ENCODE data around the gene RFX4.
A peak's percentile ranks its signal among the peaks of the same experiment; 100 is the strongest.

The RFX4 gene

GRCh38 chr12:106758349-106759110 lies 175.7 kb downstream of the RFX4 start:
- H3K4me3 ChIP-seq (ENCODE audit: low read depth, low read length), result no peak overlapping the region

DNA sequence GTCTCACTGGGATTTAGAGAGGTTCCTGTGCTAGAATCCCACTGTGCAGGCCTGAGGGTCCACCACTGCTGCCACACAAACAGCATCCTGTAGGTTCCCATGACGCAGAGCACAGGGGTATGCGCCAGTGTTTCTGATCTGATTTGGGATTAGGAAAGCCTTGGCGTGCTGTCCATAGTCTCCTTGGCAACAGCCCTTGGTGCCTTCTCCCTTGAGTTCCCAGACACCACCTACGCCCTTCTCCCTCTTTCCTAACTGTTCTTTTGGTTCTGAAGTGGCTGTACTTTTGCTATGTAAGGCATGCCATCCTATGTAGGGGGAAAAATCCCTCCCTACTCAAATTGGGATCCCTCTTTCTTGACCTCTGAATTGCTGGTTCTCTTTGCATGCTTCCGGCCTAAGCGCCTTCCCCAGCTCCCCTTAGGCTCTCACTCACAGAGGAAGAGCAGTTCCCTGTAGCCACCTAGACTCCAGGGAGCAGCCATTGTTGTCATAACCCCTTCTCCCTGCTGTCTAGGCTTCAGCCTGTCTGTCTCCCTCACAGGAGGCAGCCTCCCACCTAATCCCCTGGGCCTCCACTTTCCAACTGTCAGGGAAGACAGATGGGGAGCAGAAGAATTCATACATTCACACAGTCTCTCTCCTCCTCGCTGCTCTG lies 176.9 kb downstream of the RFX4 start:
- no peak overlapping the region for H3K4me3 ChIP-seq (ENCODE audit: low read depth, low read length)

- no peak overlapping the region for H3K4me3 ChIP-seq (ENCODE audit: low read depth, low read length)
These were observed 177.4 kb downstream of the RFX4 start for GRCh38 chr12:106760184-106760531.

DNA sequence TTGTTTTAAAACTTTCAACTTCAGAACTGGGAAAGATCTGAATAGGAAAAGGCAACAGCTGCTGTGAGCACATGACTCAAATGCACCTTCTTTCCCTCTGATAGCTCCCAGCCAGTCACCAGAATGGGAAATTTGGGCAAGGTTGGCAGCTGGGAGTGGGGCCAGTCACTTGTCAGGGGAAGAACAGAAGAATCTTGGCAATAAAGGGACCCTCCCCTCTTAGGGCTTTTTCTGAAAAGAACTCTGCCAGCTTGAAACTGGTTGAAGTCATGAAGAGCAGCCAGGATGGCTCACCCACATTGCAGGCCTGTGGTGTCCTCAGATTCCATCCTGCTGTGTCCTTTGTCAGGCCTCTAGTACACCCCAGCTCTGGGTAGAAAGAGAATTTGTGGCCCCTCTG lies 181.4 kb downstream of the RFX4 start:
- H3K4me3 ChIP-seq (ENCODE audit: low read depth, low read length), result no peak overlapping the region

DNA sequence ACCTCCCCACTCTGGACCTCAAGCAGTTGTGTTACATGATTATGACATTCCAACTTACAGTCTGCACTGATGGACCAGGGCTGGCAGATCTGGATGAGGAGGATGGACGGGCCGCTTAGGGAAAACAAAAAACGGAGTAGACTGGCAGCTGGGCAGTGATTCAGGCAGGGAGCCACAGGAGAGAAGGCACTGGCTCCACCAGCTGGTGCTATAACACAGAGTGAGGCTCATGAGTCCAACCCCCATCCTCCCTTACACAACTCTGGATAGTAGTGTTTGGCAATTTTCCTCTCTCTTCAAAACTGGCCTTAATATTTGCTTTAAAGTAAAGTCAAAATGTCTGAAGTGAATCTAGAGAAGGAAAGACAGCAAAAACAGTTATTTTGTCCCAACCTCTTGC lies 181.9 kb downstream of the RFX4 start:
- H3K4me3 ChIP-seq (ENCODE audit: low read depth, low read length), result no peak overlapping the region

GRCh38 chr12:106766393-106766826 lies 183.6 kb downstream of the RFX4 start:
- H3K4me3 ChIP-seq (ENCODE audit: low read depth, low read length), result no peak overlapping the region

DNA sequence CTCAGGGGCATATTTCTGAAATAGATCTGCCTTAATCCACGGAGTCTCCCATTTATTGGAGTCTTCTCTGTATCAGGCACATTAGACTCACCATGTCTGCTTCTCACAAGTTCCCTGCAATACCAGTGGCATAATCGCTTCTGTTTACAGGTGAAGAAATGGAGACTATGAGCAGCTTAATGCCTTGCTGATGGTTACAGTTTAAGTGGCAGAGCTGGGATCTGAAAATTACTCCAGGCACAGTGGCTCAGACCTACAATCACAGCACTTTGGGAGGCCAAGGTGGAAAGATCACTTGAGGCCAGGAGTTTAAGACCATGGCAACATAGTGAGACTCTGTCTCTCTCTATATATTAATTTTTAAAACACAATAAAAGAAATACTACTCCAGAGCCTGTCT lies 184.4 kb downstream of the RFX4 start:
- H3K4me3 ChIP-seq (ENCODE audit: low read depth, low read length), result no peak overlapping the region

DNA sequence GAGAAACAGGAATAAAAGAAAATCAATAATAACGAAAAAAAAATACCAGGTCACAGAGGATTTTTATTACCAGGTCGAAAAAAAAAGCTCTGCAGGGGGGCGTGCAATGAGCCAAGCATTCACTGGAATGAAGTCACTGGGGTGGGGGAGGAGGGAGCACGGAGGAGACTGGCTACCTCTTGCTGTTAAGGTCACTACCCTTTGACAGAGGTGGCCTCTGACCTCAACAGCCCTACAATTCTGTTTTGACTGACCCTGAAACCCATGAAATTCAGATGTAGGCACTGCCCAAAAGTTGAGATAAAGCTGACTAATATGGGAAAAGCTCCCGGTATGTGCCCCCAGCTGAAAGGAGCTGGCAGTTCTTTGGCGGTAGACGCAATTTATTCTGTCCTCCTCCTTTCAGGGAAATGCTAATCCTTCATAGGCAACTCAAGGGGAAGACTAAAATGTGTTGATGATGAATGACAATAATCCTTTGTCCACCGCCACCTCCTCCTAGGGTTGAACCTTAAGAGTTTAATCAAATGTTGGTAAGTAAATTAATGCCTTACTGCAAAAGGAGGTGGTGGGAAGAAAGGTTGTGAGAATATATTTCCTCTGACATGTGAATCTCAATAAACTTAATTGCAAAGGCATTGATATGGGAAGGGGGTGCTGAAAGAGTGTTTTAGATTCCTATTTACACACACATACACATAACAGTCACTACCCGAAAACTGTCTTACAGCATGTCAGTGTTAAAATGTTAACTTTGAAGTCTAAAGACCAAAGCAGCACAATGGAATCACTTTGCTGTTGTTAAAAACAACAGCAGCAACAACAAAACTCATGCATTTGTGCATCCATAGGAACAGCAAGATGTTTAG lies 185.4 kb downstream of the RFX4 start:
- no peak overlapping the region for H3K4me3 ChIP-seq (ENCODE audit: low read depth, low read length)

GRCh38 chr12:106769078-106769477 lies 186.3 kb downstream of the RFX4 start:
- no peak overlapping the region for H3K4me3 ChIP-seq (ENCODE audit: low read depth, low read length)

- no peak overlapping the region for H3K4me3 ChIP-seq (ENCODE audit: low read depth, low read length)
These were observed 186.7 kb downstream of the RFX4 start for GRCh38 chr12:106769546-106769945.

DNA sequence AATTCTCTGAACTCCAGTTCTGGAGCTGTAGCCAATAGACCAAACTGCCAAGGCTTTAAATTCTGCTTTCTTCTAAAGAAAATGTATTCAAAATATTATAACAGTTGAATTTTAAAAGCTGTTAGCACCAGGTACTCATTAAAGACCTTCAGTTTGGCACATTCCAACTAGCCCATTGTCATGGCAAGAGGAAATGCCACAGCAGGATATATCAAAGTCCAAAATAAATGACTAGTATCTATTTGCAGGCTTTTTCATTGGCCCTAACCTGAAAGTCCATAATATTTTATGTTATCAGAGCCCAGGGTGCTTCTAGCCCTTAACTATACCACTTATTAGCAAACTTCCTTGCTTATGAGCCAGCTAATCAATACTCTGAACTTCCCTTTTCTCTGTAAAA lies 188.6 kb downstream of the RFX4 start:
- no peak overlapping the region for H3K4me3 ChIP-seq (ENCODE audit: low read depth, low read length)

DNA sequence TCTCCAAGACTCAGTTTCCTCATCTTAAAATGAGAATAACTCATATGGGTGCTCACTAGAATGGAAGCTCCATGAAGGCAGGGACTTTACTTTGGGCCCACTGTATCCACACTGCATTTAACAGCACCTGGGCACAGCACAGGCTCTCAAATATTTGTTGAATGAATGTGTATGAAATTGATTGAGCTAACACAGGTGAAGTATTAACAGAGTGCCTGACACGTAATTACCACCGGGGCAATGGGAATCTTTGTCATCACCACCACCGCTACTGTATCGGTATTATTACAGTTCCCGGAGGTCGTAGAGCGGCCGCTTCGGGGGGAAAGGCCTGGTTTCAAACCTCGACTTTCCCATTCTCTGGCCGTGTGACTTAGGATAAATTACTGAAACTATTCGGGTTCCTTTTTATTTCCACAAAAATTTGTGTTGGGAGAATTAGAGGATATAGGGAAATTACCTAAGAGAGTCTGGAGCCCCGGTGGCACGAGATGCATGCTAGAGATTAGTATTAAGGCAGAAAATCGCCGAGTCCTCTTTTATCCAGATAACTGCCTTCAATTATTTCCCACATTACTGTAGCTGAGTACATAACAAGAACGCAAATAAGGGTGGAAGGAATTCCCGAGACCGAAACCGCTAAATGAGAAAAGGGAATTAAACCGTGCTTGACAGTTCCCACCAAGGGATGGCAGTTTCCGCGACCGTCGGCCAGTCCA lies 190.6 kb downstream of the RFX4 start:
- peak overlapping the region; percentile 96 for H3K4me3 ChIP-seq (ENCODE audit: low read depth, low read length)

DNA sequence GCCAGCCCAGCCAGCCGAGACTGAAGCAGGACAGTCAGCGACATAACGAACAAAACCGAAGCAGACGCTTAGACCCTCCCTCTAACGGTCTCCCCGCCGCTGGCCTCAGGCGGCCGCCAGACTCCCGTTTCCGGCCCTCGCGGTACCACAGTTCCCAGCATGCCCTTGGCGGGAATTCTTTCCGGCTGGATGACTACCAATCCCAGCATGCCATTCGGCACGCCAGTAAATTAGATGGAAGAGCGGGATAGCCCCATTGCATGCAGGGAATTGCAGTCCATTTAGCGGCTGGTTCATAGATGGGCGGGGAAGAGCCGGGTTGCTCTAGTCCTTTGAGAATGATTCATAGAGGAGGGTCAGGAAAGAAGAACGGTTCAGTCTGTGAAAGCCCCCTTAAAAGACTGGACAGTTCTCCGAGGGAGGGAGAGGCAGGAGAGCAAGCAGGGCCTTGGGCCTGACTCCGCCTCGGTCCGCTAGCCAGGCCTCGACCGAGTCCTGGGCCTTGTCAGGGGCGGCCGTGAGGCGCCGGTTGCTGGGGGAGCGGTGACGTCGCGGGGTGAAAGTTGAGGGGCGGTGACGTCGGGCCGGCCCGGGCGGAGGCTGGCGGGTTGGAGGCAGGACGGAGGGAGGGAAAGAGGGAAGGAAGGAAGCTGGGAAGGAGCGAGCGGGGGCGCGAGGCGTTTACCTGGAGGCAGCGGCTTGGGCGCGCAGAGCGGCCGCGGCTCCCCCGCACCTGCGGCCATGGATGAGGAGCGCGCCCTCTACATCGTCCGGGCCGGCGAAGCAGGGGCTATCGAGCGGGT lies 191.4 kb downstream of the RFX4 start, which contains the start of gene RIC8B:
TSS of gene RIC8B (plus strand) at position 678 of the 803 bp plus-strand sequence. CDS start at position 742, 64 bp downstream.
- H3K4me3 ChIP-seq (ENCODE audit: low read depth, low read length), result peak within 1 kb of the TSS; percentile 96

DNA sequence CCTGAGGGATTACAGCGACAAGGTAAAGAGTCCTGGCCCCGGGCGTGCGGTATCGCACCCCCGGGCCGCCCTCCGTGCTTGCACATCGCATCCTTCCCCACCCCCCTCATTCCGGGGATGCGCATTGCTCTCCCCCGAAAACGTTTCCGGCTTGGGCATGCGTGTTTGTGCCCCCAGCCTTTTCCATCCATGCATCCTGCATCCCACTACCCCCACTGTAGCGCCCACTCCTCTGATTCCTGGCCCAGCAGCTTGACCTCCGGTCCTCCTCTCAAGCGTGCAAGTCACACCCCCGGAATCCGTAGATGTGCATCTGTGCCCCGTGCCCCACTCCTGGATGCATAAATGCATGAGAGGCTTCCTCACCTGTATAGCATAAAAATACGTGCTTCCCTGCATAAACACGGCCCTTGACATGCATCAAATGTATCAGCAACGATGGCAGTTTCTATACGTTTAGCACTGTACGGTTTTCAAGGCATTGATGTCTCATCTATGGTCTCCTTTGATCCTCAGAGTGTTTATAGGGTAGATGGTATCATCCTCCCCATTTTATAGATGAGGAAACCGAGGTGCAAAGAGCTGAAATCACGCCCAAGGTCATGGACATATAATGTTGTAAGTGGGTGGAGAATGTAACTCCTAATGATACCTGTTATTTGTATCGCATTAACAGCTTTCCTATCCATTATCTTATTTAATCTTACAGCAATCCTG lies 192.2 kb downstream of the RFX4 start:
- peak overlapping the region; percentile 96 for H3K4me3 ChIP-seq (ENCODE audit: low read depth, low read length)

DNA sequence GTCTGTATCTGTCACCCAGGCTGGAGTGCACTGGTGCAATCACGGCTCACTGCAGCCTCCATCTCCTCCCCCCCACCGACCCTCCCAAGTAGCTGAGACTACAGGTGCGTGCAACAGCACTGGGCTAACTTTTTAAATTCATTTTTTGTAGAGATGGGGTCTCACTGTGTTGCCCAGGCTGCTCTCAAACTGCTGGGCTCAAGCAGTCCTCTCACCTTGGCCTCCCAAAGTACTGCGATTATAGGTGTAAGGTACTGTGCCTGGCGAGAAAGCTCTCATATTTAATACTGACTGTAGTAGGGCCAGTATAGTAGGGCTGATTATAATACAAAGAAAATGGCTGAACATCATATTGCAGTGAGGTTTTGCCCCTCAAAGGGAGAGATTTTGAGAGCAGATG lies 194.1 kb downstream of the RFX4 start:
- no peak overlapping the region for H3K4me3 ChIP-seq (ENCODE audit: low read depth, low read length)

GRCh38 chr12:106780010-106780631 lies 197.3 kb downstream of the RFX4 start:
- H3K4me3 ChIP-seq (ENCODE audit: low read depth, low read length), result no peak overlapping the region

DNA sequence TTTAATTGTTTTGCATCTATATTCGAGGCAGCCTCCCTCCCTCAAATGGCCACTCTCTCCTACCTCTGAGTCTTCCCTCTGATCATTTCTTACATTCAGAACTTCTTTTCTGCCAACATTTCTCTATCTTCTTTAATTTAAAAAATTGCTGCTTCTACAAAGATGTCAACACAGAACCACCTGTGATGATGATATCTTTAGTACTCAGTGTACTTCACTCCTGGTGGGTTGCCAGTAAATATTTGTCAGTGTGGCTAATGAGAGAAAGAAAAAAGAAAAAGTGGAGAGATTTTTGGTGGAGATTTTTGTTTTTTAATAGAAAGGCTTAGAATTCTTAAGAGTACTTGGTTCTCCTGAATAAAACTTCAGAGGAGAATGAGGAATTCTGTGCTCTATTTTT lies 199.8 kb downstream of the RFX4 start:
- no peak overlapping the region for H3K4me3 ChIP-seq (ENCODE audit: low read depth, low read length)

DNA sequence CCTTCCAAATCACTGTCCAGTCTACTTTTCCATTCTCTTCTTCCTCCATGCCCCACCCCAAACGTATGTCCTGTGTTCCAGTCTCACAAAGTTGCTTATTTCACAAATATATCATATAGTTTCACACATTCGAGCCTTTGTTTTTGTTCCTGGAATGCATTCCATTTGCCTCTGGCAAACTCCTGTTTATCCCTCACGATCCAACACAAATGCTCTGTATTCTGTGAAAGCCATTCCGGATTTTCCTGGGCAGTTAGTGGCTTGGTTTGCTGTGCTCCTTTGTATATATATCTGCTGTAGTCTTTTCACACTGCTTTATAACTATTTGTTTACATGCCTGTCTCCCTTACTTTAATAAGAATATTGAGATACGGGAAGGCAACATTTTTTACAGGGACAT lies 200.7 kb downstream of the RFX4 start:
- H3K4me3 ChIP-seq (ENCODE audit: low read depth, low read length), result no peak overlapping the region

GRCh38 chr12:106790020-106790419 lies 207.2 kb downstream of the RFX4 start:
- H3K4me3 ChIP-seq (ENCODE audit: low read depth, low read length), result no peak overlapping the region

Data from iPS-11a (cell line).